Stomach (tissue), 4 donors: Measurements from ENCODE around the gene PCED1B.

Experiments used
- EP300 ChIP-seq: sonication (generic); formaldehyde crosslinking; IDR thresholded peaks from one replicate; pipeline ENCODE4 v1.6.1; 2017; ENCODE audit warnings: antibody characterized with exemption
- TF ChIP-seq, protein P1 (sequence below), 7 experiments: fragments of 450-650 bp in 4 of 7; fragments of 200-600 bp in 3 of 7; sonication (generic) in 3 of 7; IDR thresholded peaks; one replicate each; pipeline ENCODE4 v1.5.1; 2016 to 2019; ENCODE audit warnings: antibody characterized with exemption in 7 of 7, control low read depth in 2 of 7, mild to moderate bottlenecking in 1 of 7

DNA sequence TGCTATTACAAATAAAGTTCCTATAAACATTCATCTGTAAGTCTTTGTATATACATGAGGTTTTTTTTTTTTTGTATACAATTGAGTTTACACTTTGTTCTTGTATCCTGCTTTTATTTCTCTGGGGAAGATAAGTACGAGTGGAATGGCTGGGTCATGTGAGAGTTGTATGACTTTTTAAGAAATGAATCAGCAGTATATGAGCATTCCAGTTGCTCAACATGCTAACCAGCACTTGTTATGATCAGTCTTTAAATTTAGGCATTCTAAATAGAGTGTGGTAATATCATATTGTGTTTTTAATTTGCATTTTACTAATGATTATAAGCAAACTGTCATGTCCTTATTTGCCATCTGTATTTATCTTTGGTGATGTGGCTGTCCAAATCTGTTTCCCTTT lies 45.0 kb downstream of the PCED1B start:
- TF ChIP-seq, protein P1, sequence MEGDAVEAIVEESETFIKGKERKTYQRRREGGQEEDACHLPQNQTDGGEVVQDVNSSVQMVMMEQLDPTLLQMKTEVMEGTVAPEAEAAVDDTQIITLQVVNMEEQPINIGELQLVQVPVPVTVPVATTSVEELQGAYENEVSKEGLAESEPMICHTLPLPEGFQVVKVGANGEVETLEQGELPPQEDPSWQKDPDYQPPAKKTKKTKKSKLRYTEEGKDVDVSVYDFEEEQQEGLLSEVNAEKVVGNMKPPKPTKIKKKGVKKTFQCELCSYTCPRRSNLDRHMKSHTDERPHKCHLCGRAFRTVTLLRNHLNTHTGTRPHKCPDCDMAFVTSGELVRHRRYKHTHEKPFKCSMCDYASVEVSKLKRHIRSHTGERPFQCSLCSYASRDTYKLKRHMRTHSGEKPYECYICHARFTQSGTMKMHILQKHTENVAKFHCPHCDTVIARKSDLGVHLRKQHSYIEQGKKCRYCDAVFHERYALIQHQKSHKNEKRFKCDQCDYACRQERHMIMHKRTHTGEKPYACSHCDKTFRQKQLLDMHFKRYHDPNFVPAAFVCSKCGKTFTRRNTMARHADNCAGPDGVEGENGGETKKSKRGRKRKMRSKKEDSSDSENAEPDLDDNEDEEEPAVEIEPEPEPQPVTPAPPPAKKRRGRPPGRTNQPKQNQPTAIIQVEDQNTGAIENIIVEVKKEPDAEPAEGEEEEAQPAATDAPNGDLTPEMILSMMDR (IDR thresholded peaks at IDR 0.05): no peak
- no peak for TF ChIP-seq EP300
